GM18499 (cell line): ENCODE measurements around the gene KCTD21.

Experiments
- ATAC-seq: cut with Tn5 transposase; IDR thresholded peaks from one replicate; pipeline ENCODE4 v1.9.1; 2021; ENCODE audit warnings: moderate number of reproducible peaks; ENCODE audit not compliant: insufficient read depth, unreplicated experiment

KCTD21 gene

DNA sequence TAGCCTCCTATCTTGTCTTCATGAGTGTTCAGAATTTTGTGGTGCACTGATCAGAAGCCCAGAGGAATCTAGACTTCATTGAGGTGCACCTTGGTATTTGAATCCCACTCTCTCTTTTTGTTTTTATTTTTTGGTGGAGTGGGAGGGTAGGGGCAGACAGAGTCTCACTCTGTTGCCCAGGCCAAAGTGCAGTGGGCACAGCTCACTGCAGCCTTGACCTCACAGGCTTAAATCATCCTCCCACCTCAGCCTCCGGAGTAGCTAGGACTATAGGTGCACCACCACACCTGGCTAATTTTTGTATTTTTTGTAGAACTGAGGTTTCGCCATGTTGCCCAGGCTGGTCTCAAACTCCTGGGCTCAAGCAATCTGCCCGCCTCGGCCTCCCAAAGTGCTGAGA, 38.1 kb downstream of the KCTD21 start:
- no peak for ATAC-seq

DNA sequence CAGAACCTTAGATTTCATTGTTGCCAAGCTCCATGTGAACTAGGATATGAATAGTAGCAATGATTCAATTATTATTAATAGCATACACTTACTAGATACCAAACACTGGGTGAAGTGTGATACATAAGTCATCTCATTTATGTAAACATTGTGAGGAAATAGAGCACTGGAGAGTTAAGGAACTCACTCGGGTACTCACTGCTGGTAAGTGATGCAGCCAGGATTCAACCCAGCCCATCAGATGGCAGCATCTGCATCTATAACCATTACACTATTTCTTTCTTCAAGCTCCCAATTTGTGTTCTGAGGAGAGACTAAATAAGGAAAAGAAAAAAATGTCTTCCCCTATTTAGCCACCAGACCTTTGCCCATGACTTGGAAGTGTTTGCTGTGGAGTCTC, 38.8 kb downstream of the KCTD21 start:
- no peak for ATAC-seq

DNA sequence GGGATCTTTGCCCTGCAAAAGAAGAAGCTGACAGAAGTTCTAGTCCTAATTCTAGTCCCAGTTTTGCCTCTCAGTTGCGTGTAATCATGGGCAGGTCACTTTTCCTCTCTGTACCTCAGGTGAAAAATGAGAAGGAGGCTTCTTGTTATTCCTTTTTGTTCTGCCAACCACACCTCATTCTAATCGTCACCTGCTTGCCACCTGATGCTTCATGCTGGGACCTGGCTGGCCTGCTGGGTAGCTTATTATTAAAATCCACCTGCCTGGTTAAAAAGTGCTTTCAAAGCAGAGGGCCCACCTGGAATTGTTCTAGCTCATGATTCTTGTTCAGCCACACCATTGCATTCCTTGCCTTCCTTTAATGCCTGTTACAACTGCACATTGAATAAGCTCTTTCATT, 40.6 kb downstream of the KCTD21 start:
- no peak for ATAC-seq

DNA sequence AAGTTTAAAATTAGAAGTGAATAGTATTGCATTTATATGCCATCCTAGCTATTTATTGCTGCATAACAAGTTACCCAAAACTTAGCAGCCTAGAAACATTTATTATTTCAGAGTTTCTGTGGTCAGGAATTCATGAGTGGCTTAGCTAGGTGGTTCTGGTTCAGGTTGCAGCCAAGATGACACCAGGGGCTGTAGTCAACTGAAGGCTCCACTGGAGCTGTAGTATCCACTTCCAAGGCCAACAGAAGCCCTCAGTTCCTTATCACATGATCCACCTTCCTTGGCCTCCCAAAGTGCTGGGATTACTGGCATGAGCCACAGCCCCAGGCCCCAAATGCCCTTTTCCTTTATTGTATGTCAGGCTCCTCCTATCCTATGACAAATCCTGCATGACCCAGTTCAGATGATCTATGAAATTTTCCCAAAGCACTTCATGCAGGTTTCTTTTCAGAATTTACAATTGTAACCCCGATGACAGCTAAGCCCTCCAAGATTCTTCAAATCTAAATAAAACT, 42.9 kb downstream of the KCTD21 start:
- ATAC-seq: no peak

DNA sequence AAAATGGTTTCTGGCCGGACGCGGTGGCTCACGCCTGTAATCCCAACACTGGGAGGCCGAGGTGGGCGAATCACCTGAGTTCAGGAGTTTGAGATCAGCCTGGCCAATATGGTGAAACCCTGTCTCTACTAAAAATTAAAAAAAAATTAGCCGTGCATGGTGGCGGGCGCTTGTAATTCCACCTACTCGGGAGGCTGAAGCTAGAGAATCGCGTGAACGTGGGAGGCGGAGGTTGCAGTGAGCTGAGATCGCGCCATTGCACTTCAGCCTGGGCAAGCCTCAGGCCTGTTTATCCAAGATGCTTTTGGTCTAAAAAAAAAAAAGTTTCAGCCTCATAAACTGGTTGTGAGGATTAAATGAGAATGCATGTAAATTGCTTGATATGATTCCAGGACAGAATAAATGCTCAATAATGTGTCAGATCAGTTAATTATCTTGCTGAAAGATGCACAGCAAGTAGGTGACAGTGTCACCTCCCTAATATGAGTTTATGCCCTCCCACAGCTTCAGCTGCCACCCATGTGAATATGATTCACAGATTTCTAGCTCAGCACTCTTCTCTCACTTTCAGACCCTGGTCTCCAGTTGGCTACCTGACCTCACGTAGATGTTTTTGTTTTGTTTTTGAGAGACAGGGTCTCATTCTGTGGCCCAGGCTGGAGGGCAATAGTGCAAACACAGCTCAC, 47.9 kb downstream of the KCTD21 start:
- ATAC-seq: no peak

DNA sequence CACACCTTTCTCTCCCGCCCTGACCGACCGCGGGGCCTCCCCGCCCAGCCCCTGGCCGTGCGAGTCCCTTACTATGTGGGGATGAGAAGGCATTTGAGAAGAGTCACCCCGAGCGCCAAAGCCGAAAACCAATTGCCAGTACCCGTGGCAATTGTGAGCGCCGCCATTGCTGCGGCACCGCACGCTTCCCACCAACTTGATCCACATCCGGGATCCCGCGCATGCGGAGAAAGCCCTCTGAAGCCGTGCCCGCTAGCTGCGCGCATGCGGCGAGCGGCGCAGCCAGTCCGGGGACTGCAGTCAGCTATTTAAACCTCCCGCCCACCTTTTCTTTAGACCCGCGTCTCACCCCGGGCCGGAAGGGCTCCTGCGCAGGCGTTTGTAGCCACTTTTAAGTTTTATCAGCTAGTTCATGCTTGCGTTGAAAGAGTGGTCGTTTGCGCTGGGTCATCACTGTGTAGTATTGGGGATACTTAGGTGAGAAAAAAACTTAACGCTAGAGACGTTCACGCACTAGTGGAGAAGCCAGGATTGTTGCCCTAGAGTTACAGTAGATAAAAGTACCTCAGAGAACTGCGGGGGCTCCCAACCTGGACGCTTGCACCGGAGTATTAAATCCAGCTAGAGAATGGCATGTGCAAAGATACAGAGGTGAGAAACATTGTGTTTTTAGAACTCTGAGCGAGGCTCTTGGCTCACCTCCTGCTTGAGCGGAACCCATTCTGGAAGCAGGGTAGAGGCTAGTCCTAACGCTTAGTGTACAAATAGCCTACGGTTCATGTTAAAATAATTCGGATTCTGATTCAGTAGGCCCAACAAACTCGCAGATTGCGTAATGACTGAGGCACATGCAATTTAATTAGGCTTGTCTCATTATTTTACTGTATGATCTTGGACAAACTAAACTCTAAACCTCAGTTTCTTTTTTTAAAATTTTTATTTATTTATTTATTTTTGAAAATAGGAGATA, 48.7 kb downstream of the KCTD21 start, which contains the start of gene ALG8:
Gene ALG8 (minus strand): TSS at position 205 of the 970 bp plus-strand sequence. CDS start 38 bp downstream, at position 167.
- ATAC-seq: peak; percentile 87

DNA sequence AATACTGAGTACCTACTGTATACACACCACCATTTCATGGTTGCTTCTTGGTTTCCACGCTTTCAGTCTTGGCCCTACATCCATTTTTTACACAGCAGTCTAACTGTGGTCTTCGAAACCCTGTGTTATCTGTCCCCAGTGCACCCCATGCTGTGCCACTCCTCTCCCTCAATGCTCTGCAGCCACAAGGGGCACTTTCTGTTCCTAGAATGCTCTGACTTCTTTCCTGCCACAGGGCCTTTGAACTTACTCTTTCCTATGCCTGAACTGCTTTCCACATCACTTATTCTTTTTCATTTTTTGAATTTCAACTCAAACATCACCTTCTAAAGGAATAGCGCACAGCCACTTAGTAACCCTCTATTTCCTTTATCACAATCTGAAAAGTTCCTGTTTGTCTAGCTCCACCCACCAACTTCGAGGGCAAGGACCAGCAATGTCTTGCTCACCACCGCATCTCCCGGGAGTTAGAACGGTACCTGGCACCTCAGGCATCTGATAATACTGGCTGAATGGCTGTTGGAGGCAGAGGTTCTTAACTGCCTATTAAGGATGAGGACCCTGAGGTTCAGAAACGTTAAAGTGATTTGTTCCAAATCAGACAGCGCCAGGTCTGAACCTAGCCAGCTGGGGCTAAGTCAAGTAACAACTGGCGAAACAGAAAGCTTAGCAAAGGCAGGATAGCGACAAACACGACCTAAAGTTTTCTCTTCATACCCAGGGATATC, 49.6 kb downstream of the KCTD21 start:
- no peak for ATAC-seq

DNA sequence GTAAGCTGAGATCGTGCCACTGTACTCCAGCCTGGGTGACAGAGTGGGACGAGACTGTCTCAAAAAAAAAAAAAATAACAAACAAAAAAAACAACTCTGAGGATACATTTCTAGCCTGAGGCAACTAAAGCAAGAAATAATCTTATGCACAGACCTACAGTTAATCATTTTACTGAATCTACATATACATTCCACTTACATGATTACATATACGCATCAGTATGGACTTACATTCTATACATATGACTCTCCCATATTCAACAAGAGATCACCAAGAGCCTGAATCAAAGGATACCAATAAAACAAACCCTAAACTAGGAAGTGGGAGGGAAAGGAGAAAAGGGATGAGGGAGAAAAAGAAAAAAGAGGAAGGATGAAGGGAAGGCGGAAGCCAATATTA, 50.1 kb downstream of the KCTD21 start:
- ATAC-seq: no peak

DNA sequence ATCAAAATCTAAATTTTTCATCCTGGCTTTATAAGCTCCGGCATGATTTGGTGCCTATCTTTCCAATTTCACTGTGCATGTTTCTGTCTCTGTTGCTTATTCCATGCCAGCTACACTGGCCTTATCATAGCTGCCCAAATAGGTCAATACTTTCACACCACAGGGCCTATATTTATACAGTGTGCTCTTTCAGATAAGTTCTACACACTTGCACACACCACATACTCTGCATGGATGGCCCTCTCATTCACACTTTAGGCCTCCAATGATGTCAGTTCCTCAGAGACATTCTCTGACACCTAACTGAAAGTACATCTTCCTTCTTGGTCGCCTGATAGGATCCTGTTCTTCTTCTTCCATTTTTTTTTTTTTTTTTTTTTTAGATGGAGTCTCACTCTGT, 56.0 kb downstream of the KCTD21 start:
- no peak for ATAC-seq

DNA sequence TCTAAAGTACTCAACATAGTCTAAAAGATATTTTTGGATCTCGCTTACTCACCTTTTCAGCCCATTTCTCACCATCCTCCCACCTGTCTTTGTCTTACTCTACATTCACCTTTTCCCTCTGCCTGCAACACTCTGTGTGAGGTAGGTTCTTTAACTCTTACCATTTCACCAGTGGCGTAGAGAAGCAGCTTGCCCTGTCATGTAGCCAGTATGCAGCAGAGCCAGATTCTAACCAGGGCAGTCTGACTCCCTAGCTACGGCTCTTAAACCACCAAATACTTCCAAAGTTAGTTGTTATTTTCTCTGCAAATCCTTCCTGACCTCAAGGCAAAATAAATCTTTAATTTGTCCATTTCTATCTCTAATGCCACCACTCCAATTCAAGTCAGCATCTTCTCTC, 56.5 kb downstream of the KCTD21 start:
- ATAC-seq: no peak

DNA sequence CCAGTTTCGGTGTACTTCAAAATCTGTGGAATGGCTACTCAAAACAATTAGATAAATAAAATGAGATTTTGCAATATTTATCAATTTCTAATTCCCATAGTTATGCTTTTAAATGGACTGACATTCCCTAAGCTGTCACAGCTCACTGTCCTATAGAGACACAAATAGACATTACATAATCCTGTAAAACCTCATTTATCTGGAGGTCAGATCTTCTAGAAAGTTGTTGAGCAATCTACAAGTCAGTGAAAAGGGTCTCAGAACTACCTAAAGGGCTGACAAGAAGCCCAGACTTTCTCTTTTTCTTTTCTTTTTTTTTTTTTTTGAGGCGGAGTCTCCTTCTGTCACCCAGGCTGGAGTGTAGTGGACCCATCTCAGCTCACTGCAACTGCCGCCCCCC, 61.0 kb downstream of the KCTD21 start:
- ATAC-seq: no peak
